ENCODE results near the gene NELL2. TPM values are rescaled to one million over a fixed set of nuclear protein-coding genes. Genes with fewer than 3 reads are reported as not detected.

The NELL2 gene
- total RNA-seq, 2 donors from 2014 or later = 0.31 to 0.52 TPM

DNA sequence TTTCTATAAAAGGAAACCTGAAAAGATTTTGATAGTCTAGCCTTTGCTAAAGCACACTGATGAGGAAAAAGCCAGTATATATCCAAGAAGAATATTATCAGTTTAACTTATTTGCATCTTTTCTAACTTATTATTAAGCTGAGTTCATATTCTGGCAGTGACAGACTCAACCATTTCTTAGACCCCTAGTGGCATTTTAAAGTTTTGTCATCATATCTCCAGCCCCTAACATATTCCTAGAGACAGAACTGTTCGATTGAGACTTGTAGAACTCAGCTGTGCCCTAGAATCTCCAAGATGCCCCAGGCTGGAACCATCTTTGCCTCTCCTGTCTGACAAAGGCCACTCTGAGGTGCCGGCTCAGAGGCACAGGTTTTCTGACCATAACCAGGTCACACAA, 365.6 kb downstream of the NELL2 start:
- no peak overlapping the region for H3K27ac ChIP-seq
- no peak for DNase-seq (ENCODE audit: low spot score)
- H3K9me3 ChIP-seq = no peaks in the 10 kb centered on the region
- no peaks in the 10 kb centered on the region for H3K36me3 ChIP-seq
- H3K4me1 ChIP-seq = peaks cover 0 to 3% of the 10 kb centered on the region in 2 donors
- TF ChIP-seq, protein P1, sequence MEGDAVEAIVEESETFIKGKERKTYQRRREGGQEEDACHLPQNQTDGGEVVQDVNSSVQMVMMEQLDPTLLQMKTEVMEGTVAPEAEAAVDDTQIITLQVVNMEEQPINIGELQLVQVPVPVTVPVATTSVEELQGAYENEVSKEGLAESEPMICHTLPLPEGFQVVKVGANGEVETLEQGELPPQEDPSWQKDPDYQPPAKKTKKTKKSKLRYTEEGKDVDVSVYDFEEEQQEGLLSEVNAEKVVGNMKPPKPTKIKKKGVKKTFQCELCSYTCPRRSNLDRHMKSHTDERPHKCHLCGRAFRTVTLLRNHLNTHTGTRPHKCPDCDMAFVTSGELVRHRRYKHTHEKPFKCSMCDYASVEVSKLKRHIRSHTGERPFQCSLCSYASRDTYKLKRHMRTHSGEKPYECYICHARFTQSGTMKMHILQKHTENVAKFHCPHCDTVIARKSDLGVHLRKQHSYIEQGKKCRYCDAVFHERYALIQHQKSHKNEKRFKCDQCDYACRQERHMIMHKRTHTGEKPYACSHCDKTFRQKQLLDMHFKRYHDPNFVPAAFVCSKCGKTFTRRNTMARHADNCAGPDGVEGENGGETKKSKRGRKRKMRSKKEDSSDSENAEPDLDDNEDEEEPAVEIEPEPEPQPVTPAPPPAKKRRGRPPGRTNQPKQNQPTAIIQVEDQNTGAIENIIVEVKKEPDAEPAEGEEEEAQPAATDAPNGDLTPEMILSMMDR (IDR thresholded peaks at IDR 0.05) = no peak
- H3K4me3 ChIP-seq = no peak overlapping the region
- no peaks in the 10 kb centered on the region for H3K27me3 ChIP-seq

DNA sequence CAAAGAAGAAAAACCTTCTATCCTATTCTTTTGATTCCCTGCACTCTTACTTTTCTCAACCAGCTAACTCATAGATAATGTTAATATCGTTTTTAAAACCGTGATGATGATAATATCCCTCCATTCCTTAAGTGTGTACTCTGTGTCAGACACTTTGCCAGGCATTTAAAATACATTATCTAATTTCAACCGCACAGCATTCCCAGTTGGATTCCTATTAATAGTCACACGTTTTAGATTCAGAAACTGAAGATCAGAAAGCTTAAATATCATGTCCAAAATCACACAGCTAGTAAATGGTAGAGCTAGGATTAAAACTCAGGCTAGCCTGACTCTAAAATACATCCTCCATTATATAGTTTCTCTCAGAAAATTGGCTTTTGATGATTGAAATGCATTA, 366.0 kb downstream of the NELL2 start:
- no peaks in the 10 kb centered on the region for H3K9me3 ChIP-seq
- TF ChIP-seq, protein P1 (IDR thresholded peaks at IDR 0.05) = no peak
- no peaks in the 10 kb centered on the region for H3K36me3 ChIP-seq
- DNase-seq (ENCODE audit: low spot score) = no peak
- H3K27me3 ChIP-seq = no peaks in the 10 kb centered on the region
- H3K4me3 ChIP-seq = no peak overlapping the region
- no peak overlapping the region for H3K27ac ChIP-seq
- peaks cover 0 to 3% of the 10 kb centered on the region in 2 donors for H3K4me1 ChIP-seq

DNA sequence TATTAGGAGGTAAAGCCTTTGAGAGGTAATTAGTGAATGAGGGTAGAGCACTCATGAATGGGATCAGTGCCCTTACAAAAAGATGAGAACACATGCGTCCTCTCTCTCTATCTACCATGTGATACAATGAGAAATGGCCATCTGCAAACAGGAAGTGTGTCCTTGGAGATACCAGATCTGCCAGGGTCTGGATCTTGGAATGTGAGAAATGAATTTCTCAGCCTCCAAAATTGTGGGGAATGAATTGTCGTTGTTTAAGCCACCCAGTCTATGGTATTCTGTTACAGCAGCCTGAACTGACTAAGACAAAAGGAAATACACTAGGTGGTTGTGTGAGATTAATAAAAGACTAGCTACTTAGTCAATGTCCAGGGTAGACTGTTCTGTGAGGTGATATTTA, 366.6 kb downstream of the NELL2 start:
- H3K4me3 ChIP-seq = no peak overlapping the region
- peaks cover 0 to 3% of the 10 kb centered on the region in 2 donors for H3K4me1 ChIP-seq
- no peak for DNase-seq (ENCODE audit: low spot score)
- H3K36me3 ChIP-seq = no peaks in the 10 kb centered on the region
- H3K9me3 ChIP-seq = no peaks in the 10 kb centered on the region
- H3K27me3 ChIP-seq = no peaks in the 10 kb centered on the region
- no peak overlapping the region for H3K27ac ChIP-seq
- TF ChIP-seq, protein P1 (IDR thresholded peaks at IDR 0.05) = no peak

DNA sequence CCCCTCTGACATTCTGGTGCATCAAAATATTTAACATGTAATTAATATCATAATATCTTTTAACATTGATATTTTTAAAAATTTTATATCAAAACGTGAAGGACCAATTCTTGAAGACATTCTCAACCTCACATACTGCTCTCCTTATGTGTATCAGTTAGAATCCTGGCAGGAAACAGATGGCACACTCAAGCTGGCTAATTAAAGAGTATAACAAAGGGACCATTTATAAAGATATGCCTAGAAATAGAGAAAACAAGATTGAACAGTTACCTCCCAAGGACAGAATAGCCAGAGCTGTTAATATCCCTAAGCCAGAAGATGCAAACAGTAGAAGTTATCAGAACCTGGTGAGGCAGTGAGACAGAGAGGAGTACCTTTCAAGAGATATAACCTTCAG, 368.7 kb downstream of the NELL2 start:
- no peak overlapping the region for H3K4me3 ChIP-seq
- TF ChIP-seq, protein P1 (IDR thresholded peaks at IDR 0.05) = no peak
- H3K36me3 ChIP-seq = no peaks in the 10 kb centered on the region
- H3K4me1 ChIP-seq = peaks cover 0 to 3% of the 10 kb centered on the region in 2 donors
- H3K9me3 ChIP-seq = no peaks in the 10 kb centered on the region
- H3K27me3 ChIP-seq = no peaks in the 10 kb centered on the region
- no peak for DNase-seq (ENCODE audit: low spot score)
- H3K27ac ChIP-seq = no peak overlapping the region

DNA sequence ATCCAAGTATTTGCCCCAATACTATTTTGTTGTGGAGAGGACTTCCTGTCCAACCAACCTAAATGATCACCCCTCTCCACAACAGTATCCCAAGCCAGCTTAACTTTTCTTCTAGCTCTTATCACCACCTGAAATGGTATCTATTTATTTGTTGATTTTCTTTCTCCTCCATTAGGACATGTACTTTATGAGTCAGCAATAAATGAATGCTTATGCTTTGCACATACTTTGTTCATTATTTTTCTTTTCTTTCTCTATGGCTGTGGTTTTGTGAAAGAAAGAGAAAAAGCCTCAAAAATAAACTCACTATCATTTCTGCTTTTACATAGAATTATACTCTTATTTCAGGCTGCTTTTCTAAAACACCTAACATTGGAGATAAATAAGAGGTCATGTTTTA, 371.3 kb downstream of the NELL2 start:
- Histone ChIP-seq H3K4me3 (no peak overlapping the region), H3K9me3 (no peaks in the 10 kb centered on the region), H3K27ac (no peak overlapping the region), H3K4me1 (peaks cover 0 to 3% of the 10 kb centered on the region in 2 donors), H3K27me3 (no peaks in the 10 kb centered on the region), H3K36me3 (no peaks in the 10 kb centered on the region)
- TF ChIP-seq, protein P1 (IDR thresholded peaks at IDR 0.05) = no peak
- DNase-seq (ENCODE audit: low spot score) = no peak

DNA sequence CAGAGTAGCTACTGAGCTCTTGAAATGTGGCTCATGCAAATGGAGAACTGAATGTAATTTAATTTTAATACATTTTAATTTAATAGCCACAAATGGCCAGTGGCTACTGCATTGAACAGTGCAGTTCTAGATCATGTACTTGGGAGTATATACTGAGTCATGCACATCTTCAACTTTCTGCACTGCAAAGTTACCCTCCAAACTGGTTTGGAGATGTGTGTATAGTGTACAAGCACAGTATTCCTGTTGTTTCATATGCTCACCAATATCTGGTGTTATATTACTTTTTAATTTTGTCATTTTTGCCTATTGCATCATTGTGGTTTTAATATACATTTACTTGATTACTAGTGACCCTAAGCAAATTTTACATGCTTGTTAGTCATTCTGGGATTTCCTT, 372.8 kb downstream of the NELL2 start:
- DNase-seq (ENCODE audit: low spot score) = no peak
- no peaks in the 10 kb centered on the region for H3K27me3 ChIP-seq
- no peaks in the 10 kb centered on the region for H3K4me1 ChIP-seq
- TF ChIP-seq, protein P1 (IDR thresholded peaks at IDR 0.05) = no peak
- no peak overlapping the region for H3K4me3 ChIP-seq
- no peaks in the 10 kb centered on the region for H3K36me3 ChIP-seq
- H3K27ac ChIP-seq = no peak overlapping the region
- H3K9me3 ChIP-seq = no peaks in the 10 kb centered on the region

Data from right atrium auricular region (tissue), 2 donors.